ENCODE measurements around the gene EDDM3A.
"Not testable (repeated sequence)": the region's sequence is repeated elsewhere in the genome, so short reads cannot be mapped to it uniquely, and the experiment has no call there.

GRCh38 chr14:20700965-20701364, 44.7 kb upstream of the EDDM3A start:
- TF ChIP-seq POLR2A, CTCF (IDR thresholded peaks at IDR 0.05): not testable (repeated sequence)
